ENCODE measurements around the gene ADGRF5. TPM values are rescaled to one million over a fixed set of nuclear protein-coding genes. Genes with fewer than 3 reads are reported as not detected.

Gene ADGRF5
- total and polyA plus RNA-seq, 2 donors (not counting 3 experiments of a cell fraction or from before 2014, with no cell fraction given), result 26.3 to 50.0 TPM

DNA sequence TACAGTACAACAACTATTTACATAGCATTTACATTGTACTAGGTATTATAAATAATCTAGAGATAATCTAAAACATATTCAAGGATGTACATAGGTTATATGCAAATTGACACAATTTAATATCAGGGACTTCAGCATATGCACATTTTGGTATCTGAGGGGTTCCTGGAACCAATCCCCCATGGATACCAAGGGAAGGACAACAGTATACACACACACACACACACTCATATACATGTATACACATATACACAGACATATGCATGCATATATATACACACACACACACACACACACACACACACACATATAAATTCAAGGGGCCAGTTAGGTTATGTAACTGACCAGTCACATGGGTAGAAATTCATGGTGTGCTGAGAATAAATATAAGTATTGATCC is 24.9 kb downstream of the ADGRF5 start:
- ChIA-PET POLR2A (no interaction called here), CTCF (no interaction called here)
- no peaks in the 10 kb centered on the region for H3K9me3 ChIP-seq (replicated peaks; ENCODE audit: control insufficient read depth, insufficient read depth, low read length)
- TF ChIP-seq GATA2 (IDR thresholded peaks at IDR 0.05; ENCODE audit: insufficient read depth, insufficient read length, low read depth, low read length), result no peak
- TF ChIP-seq, protein P1, sequence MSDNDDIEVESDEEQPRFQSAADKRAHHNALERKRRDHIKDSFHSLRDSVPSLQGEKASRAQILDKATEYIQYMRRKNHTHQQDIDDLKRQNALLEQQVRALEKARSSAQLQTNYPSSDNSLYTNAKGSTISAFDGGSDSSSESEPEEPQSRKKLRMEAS (IDR thresholded peaks at IDR 0.05; ENCODE audit: insufficient read depth, insufficient read length), result no peak
- no peak for TF ChIP-seq JUN (IDR thresholded peaks at IDR 0.05; ENCODE audit: borderline replicate concordance, insufficient read depth, insufficient read length, low read depth)
- no peak for TF ChIP-seq POLR2AphosphoS5 (IDR thresholded peaks at IDR 0.05; ENCODE audit: insufficient read depth, low read depth, low read length)
- no peak for TF ChIP-seq MYC (IDR thresholded peaks at IDR 0.05; ENCODE audit: low read depth, low read length)
- TF ChIP-seq POLR2A (IDR thresholded peaks at IDR 0.05; ENCODE audit: low read depth, low read length), result no peak
- TF ChIP-seq FOS (IDR thresholded peaks at IDR 0.05; ENCODE audit: borderline replicate concordance, insufficient read depth, low read length), result no peak
- no peak for TF ChIP-seq EZH2 (IDR thresholded peaks at IDR 0.05; ENCODE audit: borderline replicate concordance, low read depth, low read length, severe bottlenecking)
- TF ChIP-seq, protein P2, sequence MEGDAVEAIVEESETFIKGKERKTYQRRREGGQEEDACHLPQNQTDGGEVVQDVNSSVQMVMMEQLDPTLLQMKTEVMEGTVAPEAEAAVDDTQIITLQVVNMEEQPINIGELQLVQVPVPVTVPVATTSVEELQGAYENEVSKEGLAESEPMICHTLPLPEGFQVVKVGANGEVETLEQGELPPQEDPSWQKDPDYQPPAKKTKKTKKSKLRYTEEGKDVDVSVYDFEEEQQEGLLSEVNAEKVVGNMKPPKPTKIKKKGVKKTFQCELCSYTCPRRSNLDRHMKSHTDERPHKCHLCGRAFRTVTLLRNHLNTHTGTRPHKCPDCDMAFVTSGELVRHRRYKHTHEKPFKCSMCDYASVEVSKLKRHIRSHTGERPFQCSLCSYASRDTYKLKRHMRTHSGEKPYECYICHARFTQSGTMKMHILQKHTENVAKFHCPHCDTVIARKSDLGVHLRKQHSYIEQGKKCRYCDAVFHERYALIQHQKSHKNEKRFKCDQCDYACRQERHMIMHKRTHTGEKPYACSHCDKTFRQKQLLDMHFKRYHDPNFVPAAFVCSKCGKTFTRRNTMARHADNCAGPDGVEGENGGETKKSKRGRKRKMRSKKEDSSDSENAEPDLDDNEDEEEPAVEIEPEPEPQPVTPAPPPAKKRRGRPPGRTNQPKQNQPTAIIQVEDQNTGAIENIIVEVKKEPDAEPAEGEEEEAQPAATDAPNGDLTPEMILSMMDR (IDR thresholded peaks at IDR 0.05; ENCODE audit: extremely low read depth in 1 of 2, insufficient read depth in 1 of 2, low read depth in 1 of 2, low read length in 2 of 2), result no peak
- H3K4me2 ChIP-seq (ENCODE audit: insufficient read depth, low read length), result no peak overlapping the region
- no peaks in the 10 kb centered on the region for H3K9me1 ChIP-seq (replicated peaks; ENCODE audit: control insufficient read depth, extremely low read depth, insufficient read depth, low read length)
- H4K20me1 ChIP-seq (replicated peaks; ENCODE audit: control insufficient read depth, extremely low read depth, insufficient read depth, low read length), result no peaks in the 10 kb centered on the region
- no peak for FAIRE-seq
- dilution Hi-C loops (cut with MboI; ENCODE audit: extremely low pct_ligation_motif_present, low sequenced_read_pairs), result no loop called here
- H3K79me2 ChIP-seq (ENCODE audit: control insufficient read depth, insufficient read depth, low read length), result no peaks in the 10 kb centered on the region
- H3K4me3 ChIP-seq (replicated peaks in 1 of 3; ENCODE audit: insufficient read depth in 1 of 3, low read depth in 1 of 3, low read length in 3 of 3), result no peak overlapping the region
- no TSS peak for BruUV-seq (replicated peaks)
- H3K36me3 ChIP-seq (ENCODE audit: control insufficient read depth in 2 of 2, extremely low read depth in 1 of 2, insufficient read depth in 2 of 2, low read length in 2 of 2), result peaks cover 0 to 4% of the 10 kb centered on the region in 2 experiments
- H2AFZ ChIP-seq (ENCODE audit: low read depth, low read length), result no peak overlapping the region
- no peak overlapping the region for H3K9ac ChIP-seq (replicated peaks; ENCODE audit: extremely low read depth, insufficient read depth, low read length)
- H3K4me1 ChIP-seq (ENCODE audit: control insufficient read depth, extremely low read depth, insufficient read depth, low read length), result peaks cover 11% of the 10 kb centered on the region
- no peak for DNase-seq (ENCODE audit: low read depth, low spot score)
- H3K27ac ChIP-seq (ENCODE audit: insufficient read depth, low read depth, low read length), result no peak overlapping the region
- intact Hi-C loops (cut with micrococcal nuclease), result no loop called here
- no peaks in the 10 kb centered on the region for H3K27me3 ChIP-seq (ENCODE audit: control insufficient read depth in 2 of 2, insufficient read depth in 2 of 2, low read length in 2 of 2)
